Measurements from ENCODE around the gene SOS1. TPM values are rescaled to one million over a fixed set of nuclear protein-coding genes. Genes with fewer than 3 reads are reported as not detected.

SOS1 gene
- total RNA-seq, 2 donors from 2014 or later = 29.8 to 61.2 TPM

- H3K4me1 ChIP-seq (ENCODE audit: control insufficient read depth in 1 of 2, low read depth in 2 of 2) = no peaks in the 10 kb centered on the region
- no peak for ATAC-seq (ENCODE audit: insufficient number of reproducible peaks, low FRiP score, low read depth)
- no peak overlapping the region for H3K4me3 ChIP-seq
- no peak overlapping the region for H3K27ac ChIP-seq
- no peaks in the 10 kb centered on the region for H3K36me3 ChIP-seq
- H3K27me3 ChIP-seq (replicated peaks; ENCODE audit: insufficient read depth) = no peaks in the 10 kb centered on the region
- DNase-seq (ENCODE audit: low spot score) = no peak
- H3K9me3 ChIP-seq = no peaks in the 10 kb centered on the region
- no peak for TF ChIP-seq CTCF (IDR thresholded peaks at IDR 0.05)
Observed at GRCh38 chr2:38951766-38952165, 169.1 kb downstream of the SOS1 start.

- H3K27ac ChIP-seq = no peak overlapping the region
- no peaks in the 10 kb centered on the region for H3K4me1 ChIP-seq (ENCODE audit: control insufficient read depth in 1 of 2, low read depth in 2 of 2)
- TF ChIP-seq CTCF (IDR thresholded peaks at IDR 0.05) = no peak
- DNase-seq (ENCODE audit: low spot score) = no peak
- H3K27me3 ChIP-seq (replicated peaks; ENCODE audit: insufficient read depth) = no peaks in the 10 kb centered on the region
- H3K9me3 ChIP-seq = no peaks in the 10 kb centered on the region
- no peak overlapping the region for H3K4me3 ChIP-seq
- no peak for ATAC-seq (ENCODE audit: insufficient number of reproducible peaks, low FRiP score, low read depth)
- H3K36me3 ChIP-seq = no peaks in the 10 kb centered on the region
Observed at GRCh38 chr2:38948995-38949394, 171.9 kb downstream of the SOS1 start.

- TF ChIP-seq CTCF (IDR thresholded peaks at IDR 0.05) = no peak
- no peak overlapping the region for H3K4me3 ChIP-seq
- ATAC-seq (ENCODE audit: insufficient number of reproducible peaks, low FRiP score, low read depth) (no peak), DNase-seq (ENCODE audit: low spot score) (no peak)
- H3K9me3 ChIP-seq = no peaks in the 10 kb centered on the region
- H3K27ac ChIP-seq = no peak overlapping the region
- H3K4me1 ChIP-seq (ENCODE audit: control insufficient read depth in 1 of 2, low read depth in 2 of 2) = no peaks in the 10 kb centered on the region
- no peaks in the 10 kb centered on the region for H3K36me3 ChIP-seq
- no peaks in the 10 kb centered on the region for H3K27me3 ChIP-seq (replicated peaks; ENCODE audit: insufficient read depth)
Observed at GRCh38 chr2:38948387-38948882, 172.4 kb downstream of the SOS1 start.

GRCh38 chr2:38947241-38948239 lies 173.3 kb downstream of the SOS1 start:
- ATAC-seq (ENCODE audit: insufficient number of reproducible peaks, low FRiP score, low read depth) (peak; percentile 67), DNase-seq (ENCODE audit: low spot score) (peak; percentile 52)
- Histone ChIP-seq H3K4me3 (no peak overlapping the region), H3K36me3 (no peaks in the 10 kb centered on the region), H3K27me3 (replicated peaks; ENCODE audit: insufficient read depth) (no peaks in the 10 kb centered on the region), H3K9me3 (no peaks in the 10 kb centered on the region), H3K27ac (no peak overlapping the region), H3K4me1 (ENCODE audit: control insufficient read depth in 1 of 2, low read depth in 2 of 2) (no peaks in the 10 kb centered on the region)
- peak; percentile 65 for TF ChIP-seq CTCF (IDR thresholded peaks at IDR 0.05)

- Histone ChIP-seq H3K27ac (no peak overlapping the region), H3K9me3 (no peaks in the 10 kb centered on the region), H3K36me3 (no peaks in the 10 kb centered on the region), H3K4me3 (no peak overlapping the region), H3K4me1 (ENCODE audit: control insufficient read depth in 1 of 2, low read depth in 2 of 2) (no peaks in the 10 kb centered on the region), H3K27me3 (replicated peaks; ENCODE audit: insufficient read depth) (no peaks in the 10 kb centered on the region)
- ATAC-seq (ENCODE audit: insufficient number of reproducible peaks, low FRiP score, low read depth) (no peak), DNase-seq (ENCODE audit: low spot score) (no peak)
- TF ChIP-seq CTCF (IDR thresholded peaks at IDR 0.05) = no peak
Observed at GRCh38 chr2:38945911-38946310, 174.9 kb downstream of the SOS1 start.

Data from thoracic aorta (tissue), 2 donors.